ENCODE measurements around the gene DUSP16.
"Not testable (repeated sequence)": the region's sequence is repeated elsewhere in the genome, so short reads cannot be mapped to it uniquely, and the experiment has no call there.

Gene DUSP16

GRCh38 chr12:12585115-12585863 is 22.6 kb upstream of the DUSP16 start:
- no peak for DNase-seq (ENCODE audit: low spot score)

DNA sequence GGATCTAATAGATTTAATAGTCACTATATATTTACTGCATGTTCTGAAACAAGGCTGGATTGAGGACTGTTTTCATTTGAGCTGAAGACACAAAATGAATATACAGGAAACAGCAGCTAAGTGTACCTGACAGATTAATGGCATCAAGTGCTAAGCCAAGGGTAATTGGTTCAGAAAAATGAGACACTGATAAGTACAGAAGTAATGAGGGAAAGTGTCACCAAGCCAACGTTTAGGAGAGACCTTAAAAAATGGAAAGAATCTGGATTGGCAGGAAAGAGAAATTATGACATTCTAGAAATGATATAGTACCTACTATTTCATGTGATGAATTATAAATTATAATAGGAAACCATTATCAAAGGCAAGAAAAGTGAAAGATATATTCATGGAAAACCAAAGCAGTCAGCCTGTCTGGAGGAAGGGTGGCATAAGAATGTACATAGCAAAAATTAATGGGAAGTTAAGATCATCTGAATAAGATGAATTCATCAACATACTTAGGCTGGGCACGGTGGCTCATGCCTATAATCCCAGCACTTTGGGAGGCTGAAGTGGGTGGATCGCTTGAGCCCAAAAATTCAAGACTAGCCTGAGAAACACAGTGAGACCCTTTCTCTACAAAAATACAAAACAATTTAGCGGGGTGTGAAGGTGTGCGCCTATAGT is 21.0 kb upstream of the DUSP16 start:
- no peak for DNase-seq (ENCODE audit: low spot score)

- no peak for DNase-seq (ENCODE audit: low spot score)
Observed at GRCh38 chr12:12582895-12583303, 20.2 kb upstream of the DUSP16 start.

DNA sequence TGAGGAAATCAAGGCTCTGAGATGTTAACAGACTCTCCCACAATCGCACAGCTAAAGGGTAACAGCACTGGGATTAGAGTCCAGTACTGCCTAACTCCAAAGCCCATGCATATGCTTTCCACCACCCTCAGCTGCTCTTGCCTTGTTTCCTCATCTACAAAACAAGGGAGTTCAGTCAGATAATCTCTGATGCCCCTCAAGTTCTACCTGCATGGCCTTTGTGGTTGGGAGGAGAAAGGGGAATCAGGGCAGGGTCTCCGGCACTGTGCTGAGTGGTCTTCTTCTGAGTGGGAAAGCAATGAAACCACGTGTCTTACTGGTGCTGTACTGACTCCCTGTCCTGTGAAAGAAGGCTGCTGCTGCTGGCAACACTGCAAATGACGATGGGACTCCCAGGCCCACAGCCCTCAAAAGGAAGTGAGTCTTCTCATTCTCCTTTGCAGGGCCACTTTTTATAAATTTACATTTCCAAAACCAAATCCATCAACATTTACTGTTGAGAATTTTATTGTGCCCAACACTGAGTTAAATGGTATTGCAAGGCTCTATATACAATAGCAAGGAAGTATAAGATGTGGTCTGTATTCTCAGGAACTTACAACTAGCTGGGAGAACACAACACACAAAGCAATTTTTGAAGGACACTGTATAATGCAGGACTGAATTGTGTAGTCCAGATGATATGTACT is 19.7 kb upstream of the DUSP16 start:
- DNase-seq (ENCODE audit: low spot score): no peak

DNA sequence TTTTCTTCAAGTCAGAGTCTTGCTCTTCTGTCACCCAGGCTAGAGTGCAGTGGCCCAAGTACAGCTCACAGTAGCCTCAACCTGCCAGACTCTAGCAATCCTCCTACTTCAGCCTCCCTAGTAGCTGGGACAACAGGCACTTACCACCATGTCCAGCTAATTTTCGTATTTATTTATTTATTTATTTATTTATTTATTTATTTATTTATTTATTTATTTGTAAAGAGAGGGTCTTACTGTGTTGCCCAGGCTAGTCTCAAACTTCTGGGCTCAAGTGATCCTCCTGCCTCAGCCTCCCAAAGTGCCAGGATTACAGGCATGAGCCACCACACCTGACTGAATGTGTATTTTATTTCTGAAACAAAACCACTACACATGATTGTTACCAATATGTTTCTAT is 18.1 kb upstream of the DUSP16 start:
- not testable (repeated sequence) for DNase-seq (ENCODE audit: low spot score)

DNA sequence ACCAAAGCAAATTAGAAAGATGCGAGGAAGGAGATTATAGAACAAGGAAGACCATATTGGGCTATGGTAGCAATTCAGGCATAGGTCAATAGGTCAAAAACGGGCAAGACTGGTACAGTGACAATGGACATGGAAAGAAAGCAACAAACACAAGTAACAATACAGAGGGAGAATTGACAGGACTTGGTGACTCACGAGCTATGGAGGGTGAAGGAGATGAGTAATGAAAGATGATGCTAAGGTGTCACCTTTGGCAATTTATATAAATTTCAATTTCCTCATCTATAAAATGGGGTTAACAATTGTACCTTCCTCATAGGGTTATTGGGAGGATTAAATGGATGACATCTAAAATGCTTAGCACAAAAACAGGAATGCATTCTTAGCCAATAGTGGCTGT is 15.1 kb upstream of the DUSP16 start:
- DNase-seq (ENCODE audit: low spot score): no peak

- DNase-seq (ENCODE audit: low spot score): no peak
Observed at GRCh38 chr12:12572659-12573058, 10.0 kb upstream of the DUSP16 start.

DNA sequence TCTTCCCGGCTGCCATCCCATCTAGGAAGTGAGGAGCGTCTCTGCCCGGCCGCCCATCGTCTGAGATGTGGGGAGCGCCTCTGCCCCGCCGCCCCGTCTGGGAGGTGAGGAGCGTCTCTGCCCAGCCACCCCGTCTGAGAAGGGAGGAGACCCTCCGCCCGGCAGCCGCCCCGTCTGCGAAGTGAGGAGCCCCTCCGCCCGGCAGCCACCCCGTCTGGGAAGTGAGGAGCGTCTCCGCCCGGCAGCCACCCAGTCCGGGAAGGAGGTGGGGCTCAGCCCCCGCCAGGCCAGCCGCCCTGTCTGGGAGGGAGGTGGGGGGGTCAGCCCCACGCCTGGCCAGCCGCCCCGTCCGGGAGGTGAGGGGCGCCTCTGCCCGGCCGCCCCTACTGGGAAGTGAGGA is 3.3 kb upstream of the DUSP16 start:
- DNase-seq (ENCODE audit: low spot score): not testable (repeated sequence)

DNA sequence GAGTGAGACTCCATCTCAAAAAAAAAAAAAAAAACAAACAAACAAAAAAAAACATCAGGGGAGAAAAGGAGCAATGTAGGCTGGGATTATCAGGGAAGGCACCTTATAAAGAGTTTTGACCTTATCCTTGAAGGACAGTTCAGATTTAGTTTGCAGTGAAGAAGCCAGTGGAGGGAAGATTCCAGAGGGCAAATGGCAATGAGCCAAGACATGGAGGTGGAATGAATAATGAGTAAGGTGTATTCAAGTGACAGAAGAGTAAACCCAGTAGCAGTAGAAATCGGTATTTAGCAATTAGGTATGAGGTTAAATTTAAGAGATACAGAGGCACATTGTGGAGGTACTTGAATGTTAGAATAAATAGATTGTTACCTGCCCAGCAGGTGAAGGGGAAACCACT is 2.2 kb upstream of the DUSP16 start:
- DNase-seq (ENCODE audit: low spot score): no peak

DNA sequence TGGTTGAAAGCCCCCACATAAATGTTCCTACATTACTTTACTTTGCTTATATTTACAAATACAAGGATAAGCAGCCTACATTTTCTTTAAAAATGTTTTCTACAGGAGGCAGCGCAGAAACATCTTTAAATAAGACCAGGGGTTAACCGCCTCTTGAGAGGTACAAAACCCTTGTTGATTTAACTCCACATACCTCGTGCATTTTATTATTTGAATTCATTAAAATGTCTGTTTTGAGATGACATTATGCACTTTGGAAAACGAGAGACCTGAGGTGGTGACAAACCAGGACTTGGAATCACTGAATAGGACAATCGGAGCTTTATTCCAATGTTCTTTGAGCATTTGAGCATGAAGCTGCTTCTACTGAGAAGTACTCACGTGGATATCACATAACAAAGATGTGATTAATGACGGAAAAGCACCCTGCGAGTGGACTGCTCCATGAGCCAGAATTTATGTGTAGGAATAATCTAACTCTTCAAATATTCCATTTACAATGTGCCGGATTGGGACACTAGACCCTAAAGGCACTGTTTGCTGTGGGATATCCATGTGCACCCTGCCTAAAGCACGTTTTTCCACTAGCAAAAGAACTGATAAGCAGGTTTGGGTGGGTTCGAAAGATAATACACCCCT is 746 bp upstream of the DUSP16 start:
- no peak for DNase-seq (ENCODE audit: low spot score)

DNA sequence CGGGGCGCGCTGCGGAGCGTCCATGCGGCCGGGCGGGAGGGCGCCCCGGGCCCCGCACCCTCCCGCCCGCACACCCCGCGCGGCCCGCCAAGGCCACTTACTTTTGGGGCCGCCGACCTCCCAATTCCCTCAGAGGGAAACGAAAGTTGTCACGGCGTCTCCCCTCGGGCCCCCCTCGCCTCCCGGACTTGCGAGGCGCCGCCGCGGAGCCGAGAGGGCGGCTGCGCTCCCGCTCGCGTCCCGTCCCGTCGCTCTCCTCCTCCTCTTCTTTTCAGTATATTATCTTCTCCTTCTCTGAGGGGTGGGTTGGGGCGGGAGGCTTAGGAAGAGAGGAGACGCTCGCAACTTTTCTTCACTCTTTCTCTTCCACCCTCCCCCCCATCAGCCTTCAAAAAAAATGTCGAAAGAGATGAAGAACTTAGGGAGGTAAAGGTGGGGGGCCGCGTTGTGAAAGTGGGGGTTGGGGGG is 613 bp downstream of the DUSP16 start:
- DNase-seq (ENCODE audit: low spot score): no peak

DNA sequence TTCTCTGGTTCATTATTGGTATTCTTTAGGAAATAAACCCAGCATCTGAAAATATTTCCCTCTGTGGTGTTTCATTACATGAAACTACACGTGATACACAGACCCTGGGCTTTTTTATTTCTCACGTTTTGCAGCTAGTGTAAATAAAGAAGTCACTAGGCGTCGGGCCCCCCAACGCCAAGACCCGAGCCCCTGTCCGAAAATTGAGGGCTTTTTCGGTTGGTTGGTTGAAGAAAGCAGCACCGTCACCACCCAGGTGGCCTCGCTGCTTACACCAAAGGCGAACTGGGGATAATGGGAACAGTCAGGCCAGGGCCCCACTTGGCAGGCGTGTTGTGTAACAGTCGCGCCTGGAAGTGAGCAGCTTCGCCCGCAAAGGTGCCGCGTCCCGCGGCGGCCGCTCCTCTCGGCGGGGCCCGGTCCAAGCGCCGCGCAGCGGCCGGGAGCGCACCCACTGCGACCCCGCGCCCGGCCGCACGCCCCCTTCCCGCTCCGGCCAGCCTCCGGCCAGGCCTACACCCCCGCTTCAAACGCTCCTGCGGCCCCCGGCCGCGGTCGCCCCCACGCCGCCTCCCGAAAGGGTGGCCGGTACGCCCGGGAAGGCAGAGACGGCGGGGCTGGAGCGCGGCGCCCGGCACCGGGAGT is 1.2 kb downstream of the DUSP16 start:
- DNase-seq (ENCODE audit: low spot score): peak; percentile 32

DNA sequence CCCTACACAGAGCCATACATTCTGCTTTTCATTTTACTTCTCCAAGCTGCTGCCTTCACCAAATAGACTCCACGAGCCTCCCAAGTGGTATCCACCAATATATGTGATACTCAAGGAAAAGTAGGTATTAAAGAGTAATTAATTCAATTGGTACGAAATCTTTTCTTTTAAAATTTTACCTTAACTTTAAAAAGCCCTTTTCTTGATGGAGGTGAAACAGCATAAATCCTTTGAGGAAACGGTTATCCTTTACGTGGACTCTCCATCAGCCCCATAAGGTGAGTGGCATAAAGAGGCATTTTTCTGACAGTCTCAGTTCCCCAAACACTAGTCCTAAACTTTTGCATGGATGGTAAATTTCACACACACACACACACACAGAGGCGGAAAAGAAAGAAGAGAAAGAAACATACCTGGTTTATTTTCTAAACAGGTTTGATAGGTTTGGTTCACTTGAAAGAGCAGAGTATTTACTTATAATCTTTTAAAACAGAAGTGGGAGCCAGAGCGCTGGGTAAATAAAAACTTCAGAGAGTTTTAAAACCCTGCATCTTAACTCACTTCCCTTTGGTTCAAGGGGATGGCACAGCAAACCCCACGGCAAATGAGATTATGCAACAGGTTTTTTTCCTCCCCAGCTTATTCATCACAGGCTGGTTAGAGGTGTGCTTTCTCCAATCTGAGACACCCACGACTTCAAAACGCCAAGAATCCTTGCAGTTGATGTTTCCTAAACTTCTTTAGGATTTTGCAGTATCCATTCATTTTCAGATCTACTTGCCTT is 1.9 kb downstream of the DUSP16 start:
- peak; percentile 47 for DNase-seq (ENCODE audit: low spot score)

DNA sequence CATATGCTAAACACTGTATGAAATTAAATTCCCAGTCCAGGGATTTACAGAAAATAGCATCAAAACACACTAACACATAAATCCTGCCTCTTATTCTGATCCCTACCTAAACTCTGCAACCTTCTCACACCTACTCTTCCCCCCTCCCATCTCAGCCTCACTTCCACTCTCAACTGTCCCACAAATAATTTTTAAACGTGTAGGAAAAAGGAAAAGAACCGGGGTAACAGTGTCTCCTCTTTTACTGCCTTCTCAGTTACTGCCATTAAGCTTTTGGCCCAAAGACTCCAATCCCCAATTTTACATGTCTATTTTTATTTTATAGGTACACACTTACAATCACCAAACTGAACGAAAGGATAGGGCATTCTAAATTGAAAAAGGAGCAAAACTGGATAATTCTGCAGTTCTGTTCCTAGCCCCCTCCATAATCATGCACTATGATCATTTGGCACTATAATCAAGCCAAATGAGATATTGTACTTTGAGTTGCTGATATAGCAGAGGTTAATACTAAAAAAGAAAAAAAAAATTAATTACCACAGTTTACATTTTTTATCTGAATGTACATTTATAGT is 2.9 kb downstream of the DUSP16 start:
- no peak for DNase-seq (ENCODE audit: low spot score)

- DNase-seq (ENCODE audit: low spot score): no peak
Observed at GRCh38 chr12:12558291-12558690, 4.4 kb downstream of the DUSP16 start.

- DNase-seq (ENCODE audit: low spot score): no peak
Observed at GRCh38 chr12:12557733-12558132, 4.9 kb downstream of the DUSP16 start.

DNA sequence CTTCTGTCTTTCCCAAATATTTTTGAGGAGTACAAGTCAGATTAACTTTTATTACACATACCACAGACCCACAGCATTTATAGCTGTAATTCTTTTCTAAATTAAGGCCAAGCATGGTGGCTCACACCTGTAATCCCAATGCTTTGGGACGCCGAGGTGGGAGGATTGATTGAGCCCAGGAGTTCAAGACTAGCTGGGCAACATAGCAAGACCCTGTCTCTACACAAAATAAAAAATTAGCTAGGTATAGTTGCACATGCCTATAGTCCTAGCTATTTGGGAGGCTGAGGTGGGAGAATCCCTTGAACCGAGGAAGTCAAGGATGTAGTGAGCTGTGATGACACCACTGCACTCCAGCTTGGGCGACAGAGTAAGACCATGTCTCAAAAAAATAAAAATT is 7.0 kb downstream of the DUSP16 start:
- DNase-seq (ENCODE audit: low spot score): no peak

GRCh38 chr12:12553208-12553785 is 9.4 kb downstream of the DUSP16 start:
- DNase-seq (ENCODE audit: low spot score): no peak

GRCh38 chr12:12551115-12551514 is 11.5 kb downstream of the DUSP16 start:
- no peak for DNase-seq (ENCODE audit: low spot score)

DNA sequence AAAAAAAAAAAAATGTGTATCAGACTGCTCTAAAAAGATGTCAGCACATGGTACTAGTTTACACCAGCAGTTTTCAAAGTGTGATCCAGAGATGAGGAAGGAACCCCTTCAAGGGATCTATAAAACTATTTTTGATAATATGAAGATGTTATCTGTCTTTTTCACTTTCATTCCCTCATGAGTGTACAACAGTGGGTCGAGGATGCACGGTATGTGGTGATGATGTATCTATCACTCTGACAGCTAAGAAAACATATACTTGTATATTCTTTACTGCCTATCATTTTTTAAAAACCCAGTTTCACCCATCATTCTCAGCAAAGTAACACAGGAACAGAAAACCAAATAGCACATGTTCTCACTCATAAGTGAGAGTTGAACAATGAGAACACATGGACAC is 12.4 kb downstream of the DUSP16 start:
- DNase-seq (ENCODE audit: low spot score): no peak

GRCh38 chr12:12549426-12549825 is 13.2 kb downstream of the DUSP16 start:
- DNase-seq (ENCODE audit: low spot score): no peak

Data from HuH-7 (cell line).